Calu3 (cell line): ENCODE results near the gene ATP11A. TPM values are rescaled to one million over a fixed set of nuclear protein-coding genes. Genes with fewer than 3 reads are reported as not detected.

Experiments
- BruUV-seq: library from RNA; stranded (reverse); fragments of 400-500 nt; replicated peaks from 2 replicates; lab custom pipeline; 2021; lab: Mats Ljungman, UMichigan
- CTCF ChIA-PET: fragments of 300-600 bp; sonication (Branson Sonifier 250); formaldehyde crosslinking; loops from one replicate; lab custom pipeline; 2022; ENCODE audit warnings: antibody characterized with exemption; lab: Charles Lee
- DNase-seq: peaks from one replicate; pipeline ENCODE4 v3.0.0; 2022
- H3K27ac Mint-ChIP-seq: one replicate; pipeline ENCODE4 v1.8.0; 2022; ENCODE audit warnings: mixed read lengths; ENCODE audit not compliant: unreplicated experiment
- H3K27me3 Mint-ChIP-seq: one replicate; pipeline ENCODE4 v1.8.0; 2022; ENCODE audit warnings: mixed read lengths; ENCODE audit not compliant: unreplicated experiment
- H3K36me3 Mint-ChIP-seq: one replicate; pipeline ENCODE4 v1.8.0; 2022; ENCODE audit warnings: mild to moderate bottlenecking, moderate library complexity, mixed read lengths; ENCODE audit not compliant: insufficient read depth, unreplicated experiment
- H3K4me1 Mint-ChIP-seq: one replicate; pipeline ENCODE4 v1.8.0; 2022; ENCODE audit warnings: mild to moderate bottlenecking, low read depth, mixed read lengths; ENCODE audit not compliant: unreplicated experiment
- H3K4me3 Mint-ChIP-seq: one replicate; pipeline ENCODE4 v1.8.0; 2022; ENCODE audit warnings: mild to moderate bottlenecking, low read depth, moderate library complexity, mixed read lengths; ENCODE audit not compliant: unreplicated experiment
- H3K9me3 Mint-ChIP-seq: one replicate; pipeline ENCODE4 v1.8.0; 2022; ENCODE audit warnings: low read depth, mixed read lengths; ENCODE audit not compliant: unreplicated experiment
- intact Hi-C: fragments of 100-400 bp; cut with micrococcal nuclease; formaldehyde crosslinking; loops from one replicate; pipeline ENCODE4 v1.10.0; 2022; ENCODE audit not compliant: unreplicated experiment
- total RNA-seq: library from RNA; stranded (reverse); gene quantifications from 2 replicates; pipeline ENCODE4 v1.2.3, GENCODE V29; 2022
- TF ChIP-seq, protein P1 (sequence below): fragments of 200-600 bp; IDR thresholded peaks from one replicate; pipeline ENCODE4 v1.8.0; 2022; ENCODE audit warnings: antibody characterized with exemption; ENCODE audit not compliant: unreplicated experiment

Gene ATP11A
- total RNA-seq, 1 experiment from 2014 or later = 115 TPM

DNA sequence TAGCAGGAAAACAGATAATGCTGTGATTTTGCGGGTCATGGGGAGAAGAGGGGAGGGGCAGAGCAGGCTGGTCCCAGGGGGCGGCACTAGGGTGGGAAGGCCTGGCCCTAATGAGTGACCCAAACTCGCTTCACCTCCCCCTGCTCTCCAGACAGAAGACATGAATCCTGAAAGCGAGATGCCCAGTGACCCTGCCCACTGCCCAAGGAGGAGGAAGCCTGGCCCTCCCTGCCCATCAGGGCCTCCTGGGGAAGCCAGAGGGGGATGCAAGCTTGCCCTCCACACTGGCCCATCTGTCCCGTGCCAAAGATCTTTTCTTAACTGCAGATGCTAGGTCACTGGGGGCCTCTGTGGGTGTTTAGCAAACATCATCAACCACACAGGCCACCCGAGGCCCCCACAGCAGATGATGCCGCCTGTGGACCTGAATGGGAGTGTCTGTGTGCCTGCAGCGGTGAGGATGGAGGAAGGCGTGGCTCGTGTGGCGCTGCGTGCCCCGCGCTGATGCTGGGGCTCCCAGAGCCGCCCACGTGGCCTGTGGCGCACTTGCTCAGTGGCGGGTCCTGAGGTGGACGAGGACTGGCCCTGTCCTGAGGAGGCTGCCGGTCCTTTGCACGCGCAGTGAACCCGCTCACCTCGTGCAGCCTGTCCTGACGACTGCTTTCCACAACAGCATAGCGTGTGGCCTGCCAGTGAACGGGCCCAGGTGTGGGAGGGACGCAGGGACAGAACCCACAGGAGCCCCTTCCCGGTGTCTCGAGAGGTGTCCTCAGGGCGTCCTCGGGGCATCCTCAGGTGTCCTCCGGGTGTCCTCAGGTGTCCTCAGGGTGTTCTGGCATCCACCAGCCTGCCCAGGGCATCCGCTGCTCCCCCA, 198.6 kb downstream of the ATP11A start:
- no TSS peak for BruUV-seq
- TF ChIP-seq, protein P1, sequence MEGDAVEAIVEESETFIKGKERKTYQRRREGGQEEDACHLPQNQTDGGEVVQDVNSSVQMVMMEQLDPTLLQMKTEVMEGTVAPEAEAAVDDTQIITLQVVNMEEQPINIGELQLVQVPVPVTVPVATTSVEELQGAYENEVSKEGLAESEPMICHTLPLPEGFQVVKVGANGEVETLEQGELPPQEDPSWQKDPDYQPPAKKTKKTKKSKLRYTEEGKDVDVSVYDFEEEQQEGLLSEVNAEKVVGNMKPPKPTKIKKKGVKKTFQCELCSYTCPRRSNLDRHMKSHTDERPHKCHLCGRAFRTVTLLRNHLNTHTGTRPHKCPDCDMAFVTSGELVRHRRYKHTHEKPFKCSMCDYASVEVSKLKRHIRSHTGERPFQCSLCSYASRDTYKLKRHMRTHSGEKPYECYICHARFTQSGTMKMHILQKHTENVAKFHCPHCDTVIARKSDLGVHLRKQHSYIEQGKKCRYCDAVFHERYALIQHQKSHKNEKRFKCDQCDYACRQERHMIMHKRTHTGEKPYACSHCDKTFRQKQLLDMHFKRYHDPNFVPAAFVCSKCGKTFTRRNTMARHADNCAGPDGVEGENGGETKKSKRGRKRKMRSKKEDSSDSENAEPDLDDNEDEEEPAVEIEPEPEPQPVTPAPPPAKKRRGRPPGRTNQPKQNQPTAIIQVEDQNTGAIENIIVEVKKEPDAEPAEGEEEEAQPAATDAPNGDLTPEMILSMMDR = no peak
- Mint-ChIP-seq H3K27me3 (no peaks in the 10 kb centered on the region), H3K4me1 (peaks cover 9% of the 10 kb centered on the region), H3K9me3 (no peaks in the 10 kb centered on the region), H3K36me3 (peaks cover 4% of the 10 kb centered on the region), H3K4me3 (no peak overlapping the region), H3K27ac (no peak overlapping the region)
- intact Hi-C loops = no loop called here
- no peak for DNase-seq
- CTCF ChIA-PET = no interaction called here

DNA sequence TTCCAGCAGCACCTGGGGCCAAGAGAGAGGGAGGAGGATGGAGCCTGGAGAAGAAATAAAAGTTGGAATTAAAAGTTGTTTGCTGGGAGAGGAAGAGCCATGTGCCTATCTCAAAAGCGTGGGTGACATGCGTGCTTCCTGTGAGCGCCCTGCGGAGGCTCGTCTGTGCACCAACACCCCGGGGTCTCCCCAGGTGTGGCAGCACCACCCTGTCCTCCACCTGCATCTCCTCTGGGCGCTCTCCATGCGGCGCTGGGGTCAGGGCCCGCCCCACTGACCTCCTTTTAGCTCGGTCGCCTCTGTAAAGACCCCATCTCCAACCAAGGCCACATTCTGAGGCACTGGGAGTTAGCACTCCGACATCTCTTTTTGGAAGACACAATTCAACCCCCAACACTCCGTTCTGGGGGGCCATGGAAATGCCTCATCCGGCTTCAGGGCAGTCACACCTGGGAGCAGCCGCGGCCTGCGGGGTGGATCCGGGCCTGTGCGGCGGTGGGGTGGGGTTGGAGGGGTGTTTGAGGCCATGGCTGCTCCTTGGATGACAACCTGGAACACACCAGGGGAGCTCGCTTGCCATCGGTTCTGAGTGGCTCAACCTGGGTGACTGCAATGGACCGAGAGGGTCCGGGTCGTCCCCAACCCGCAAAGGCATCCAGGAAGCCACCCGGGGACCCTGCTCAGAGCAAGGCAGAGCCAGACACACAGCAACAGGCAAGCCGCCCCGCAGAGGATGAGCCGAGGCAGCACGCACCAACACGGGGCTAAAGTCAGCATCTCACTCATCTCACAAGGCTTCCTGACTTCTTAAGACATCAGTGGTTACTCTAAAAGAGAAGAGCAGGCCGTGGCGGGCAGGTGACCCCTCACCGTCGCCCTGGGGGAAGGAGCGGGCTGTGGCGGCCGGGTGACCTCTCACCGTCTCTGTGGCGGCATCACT, 199.8 kb downstream of the ATP11A start:
- no TSS peak for BruUV-seq
- H3K27me3 Mint-ChIP-seq = no peaks in the 10 kb centered on the region
- intact Hi-C loops = no loop called here
- H3K36me3 Mint-ChIP-seq = peaks cover 4% of the 10 kb centered on the region
- TF ChIP-seq, protein P1 = no peak
- H3K4me3 Mint-ChIP-seq = no peak overlapping the region
- H3K9me3 Mint-ChIP-seq = no peaks in the 10 kb centered on the region
- H3K27ac Mint-ChIP-seq = no peak overlapping the region
- H3K4me1 Mint-ChIP-seq = peaks cover 9% of the 10 kb centered on the region
- CTCF ChIA-PET = no interaction called here
- no peak for DNase-seq

DNA sequence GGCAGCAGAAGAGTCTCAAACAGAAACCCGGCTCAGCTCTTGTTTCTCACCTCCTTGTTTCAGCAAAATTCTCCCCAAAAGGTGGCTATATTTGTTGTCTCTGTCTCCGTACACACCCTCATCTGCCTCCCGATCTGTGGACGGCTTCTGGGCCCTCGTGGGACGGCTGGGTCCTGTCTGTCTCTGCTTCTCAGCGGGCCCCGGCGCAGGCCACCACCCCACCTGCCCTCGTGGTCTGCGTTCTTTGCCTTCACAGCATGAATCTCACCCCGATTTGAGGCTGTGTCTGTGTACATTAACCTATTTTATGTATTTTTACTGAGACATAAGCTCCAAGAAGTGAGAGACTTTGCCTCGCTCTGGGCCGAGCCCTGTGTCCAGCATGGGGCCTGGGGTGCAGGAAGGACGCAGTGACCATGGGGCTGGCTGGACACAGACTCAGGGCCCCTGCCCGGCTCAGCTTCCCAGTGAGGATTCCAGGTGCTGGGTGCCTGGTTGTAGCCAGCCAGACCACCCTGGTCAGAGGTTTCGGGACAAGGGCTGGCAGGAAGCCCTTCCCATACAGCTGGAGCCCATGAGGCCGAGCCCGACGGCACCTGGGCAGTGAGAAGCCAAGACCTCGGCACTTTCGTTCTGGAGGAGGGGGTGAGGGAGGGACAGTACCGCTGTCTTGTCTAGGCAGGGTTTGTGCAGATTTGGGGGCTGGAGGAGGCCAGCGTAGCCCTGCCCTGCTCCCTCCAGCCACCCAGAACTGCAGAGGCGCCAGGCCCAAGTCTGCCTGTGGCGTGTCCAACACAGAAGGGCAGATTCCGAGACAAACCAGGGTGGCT, 200.7 kb downstream of the ATP11A start:
- CTCF ChIA-PET = no interaction called here
- H3K9me3 Mint-ChIP-seq = no peaks in the 10 kb centered on the region
- DNase-seq = no peak
- no TSS peak for BruUV-seq
- TF ChIP-seq, protein P1 = no peak
- H3K27me3 Mint-ChIP-seq = no peaks in the 10 kb centered on the region
- H3K4me3 Mint-ChIP-seq = no peak overlapping the region
- intact Hi-C loops = no loop called here
- peaks cover 4% of the 10 kb centered on the region for H3K36me3 Mint-ChIP-seq
- peaks cover 9% of the 10 kb centered on the region for H3K4me1 Mint-ChIP-seq
- no peak overlapping the region for H3K27ac Mint-ChIP-seq
